Vagina (tissue), 2 donors: ENCODE measurements around the gene KIAA0232.

ENCODE experiments used
- CTCF ChIP-seq, 3 experiments: fragments of 450-650 bp in 2 of 3; fragments of 200-600 bp in 1 of 3; sonication (generic) in 1 of 3; IDR thresholded peaks; one replicate each; pipeline ENCODE4 v1.5.1; 2017 to 2019; ENCODE audit warnings: antibody characterized with exemption in 3 of 3, mild to moderate bottlenecking in 2 of 3, moderate library complexity in 2 of 3
- POLR2A ChIP-seq, 2 donors: fragments of 450-650 bp; IDR thresholded peaks; one replicate each; pipeline ENCODE4 v1.6.1; 2017; ENCODE audit warnings: antibody characterized with exemption in 2 of 2, mild to moderate bottlenecking in 2 of 2, moderate library complexity in 2 of 2
- POLR2AphosphoS5 ChIP-seq, 2 donors: sonication (generic); formaldehyde crosslinking; IDR thresholded peaks; one replicate each; pipeline ENCODE4 v1.9.0; 2017; ENCODE audit warnings: antibody characterized with exemption in 2 of 2, mild to moderate bottlenecking in 2 of 2, low read depth in 1 of 2; ENCODE audit not compliant: insufficient read depth in 1 of 2

- TF ChIP-seq CTCF (IDR thresholded peaks at IDR 0.05) (no peak), POLR2A (IDR thresholded peaks at IDR 0.05) (no peak), POLR2AphosphoS5 (IDR thresholded peaks at IDR 0.05; ENCODE audit: insufficient read depth in 1 of 2, low read depth in 1 of 2) (no peak)
Measured at GRCh38 chr4:6900181-6900812, 117.8 kb downstream of the KIAA0232 start.
